Astrocyte (in vitro differentiated cells and primary cell): ENCODE data around the gene CORO2B. TPM values are rescaled to one million over a fixed set of nuclear protein-coding genes. Genes with fewer than 3 reads are reported as not detected.

Experiments
- DNase-seq: peaks from one replicate; pipeline ENCODE4 v3.0.0-alpha.2; 2010; ENCODE audit warnings: low read depth
- FAIRE-seq: peaks from 2 replicates; lab custom pipeline; 2011; peaks lifted over from hg19 to GRCh38; lab: Jason Lieb, UNC
- H2AFZ ChIP-seq: 2 replicates; pipeline ENCODE4 v1.6.0; 2012; ENCODE audit warnings: low read depth, low read length, inconsistent platforms
- H3K27ac ChIP-seq: 2 replicates; pipeline ENCODE4 v1.5.1; 2011; ENCODE audit warnings: low read depth, low read length, inconsistent platforms
- H3K27me3 ChIP-seq: 2 replicates; pipeline ENCODE4 v1.6.0; 2011; ENCODE audit warnings: low read length, inconsistent platforms; ENCODE audit not compliant: insufficient read depth
- H3K36me3 ChIP-seq: 2 replicates; pipeline ENCODE4 v1.5.1; 2011; ENCODE audit warnings: low read length, inconsistent platforms; ENCODE audit not compliant: insufficient read depth
- H3K4me1 ChIP-seq: 2 replicates; pipeline ENCODE4 v1.5.1; 2011; ENCODE audit warnings: low read length, inconsistent platforms; ENCODE audit not compliant: insufficient read depth
- H3K4me2 ChIP-seq: 2 replicates; pipeline ENCODE4 v1.6.0; 2012; ENCODE audit warnings: low read length, inconsistent platforms
- H3K4me3 ChIP-seq: 2 replicates; pipeline ENCODE4 v1.5.1; 2011; ENCODE audit warnings: low read depth, mild to moderate bottlenecking, low read length, inconsistent platforms; ENCODE audit not compliant: insufficient read depth
- H3K79me2 ChIP-seq: 2 replicates; pipeline ENCODE4 v1.6.0; 2012; ENCODE audit warnings: mild to moderate bottlenecking, low read length, inconsistent platforms; ENCODE audit not compliant: insufficient read depth
- H3K9ac ChIP-seq: 2 replicates; pipeline ENCODE4 v1.6.0; 2012; ENCODE audit warnings: mild to moderate bottlenecking, low read length, inconsistent platforms
- H3K9me3 ChIP-seq: 2 replicates; pipeline ENCODE4 v1.5.1; 2012; ENCODE audit warnings: low read depth, mild to moderate bottlenecking, low read length, inconsistent platforms; ENCODE audit not compliant: insufficient read depth
- H4K20me1 ChIP-seq: 2 replicates; pipeline ENCODE4 v1.6.0; 2012; ENCODE audit warnings: low read length, inconsistent platforms; ENCODE audit not compliant: insufficient read depth
- H3K27ac Mint-ChIP-seq: one replicate; pipeline ENCODE4 v1.8.0; 2021; ENCODE audit warnings: mild to moderate bottlenecking, mixed read lengths; ENCODE audit not compliant: unreplicated experiment
- H3K27me3 Mint-ChIP-seq: one replicate; pipeline ENCODE4 v1.8.0; 2021; ENCODE audit warnings: low read depth, mixed read lengths; ENCODE audit not compliant: unreplicated experiment
- H3K36me3 Mint-ChIP-seq: one replicate; pipeline ENCODE4 v1.8.0; 2021; ENCODE audit warnings: low read depth, mixed read lengths; ENCODE audit not compliant: unreplicated experiment
- H3K4me1 Mint-ChIP-seq: one replicate; pipeline ENCODE4 v1.8.0; 2021; ENCODE audit warnings: low read depth, mixed read lengths; ENCODE audit not compliant: unreplicated experiment
- H3K4me3 Mint-ChIP-seq: one replicate; pipeline ENCODE4 v1.8.0; 2021; ENCODE audit warnings: mild to moderate bottlenecking, moderate library complexity, mixed read lengths; ENCODE audit not compliant: unreplicated experiment
- H3K9me3 Mint-ChIP-seq: one replicate; pipeline ENCODE4 v1.8.0; 2021; ENCODE audit warnings: mild to moderate bottlenecking, mixed read lengths; ENCODE audit not compliant: unreplicated experiment
- EZH2 ChIP-seq: IDR thresholded peaks from 2 replicates; pipeline ENCODE4 v1.6.1; 2012; ENCODE audit warnings: mild to moderate bottlenecking, low read length, inconsistent platforms; ENCODE audit not compliant: insufficient read depth
- total RNA-seq: library from RNA; stranded (reverse); gene quantifications from 2 replicates; pipeline ENCODE4 v1.2.1, GENCODE V29; 2021
- TF ChIP-seq, protein P1 (sequence below): IDR thresholded peaks from 2 replicates; pipeline ENCODE4 v1.5.1; 2011; ENCODE audit warnings: low read depth, mild to moderate bottlenecking, inconsistent platforms, low read length, moderate library complexity; ENCODE audit not compliant: insufficient read depth

CORO2B gene
- total RNA-seq, 1 donor from 2014 or later: 7.4 TPM

DNA sequence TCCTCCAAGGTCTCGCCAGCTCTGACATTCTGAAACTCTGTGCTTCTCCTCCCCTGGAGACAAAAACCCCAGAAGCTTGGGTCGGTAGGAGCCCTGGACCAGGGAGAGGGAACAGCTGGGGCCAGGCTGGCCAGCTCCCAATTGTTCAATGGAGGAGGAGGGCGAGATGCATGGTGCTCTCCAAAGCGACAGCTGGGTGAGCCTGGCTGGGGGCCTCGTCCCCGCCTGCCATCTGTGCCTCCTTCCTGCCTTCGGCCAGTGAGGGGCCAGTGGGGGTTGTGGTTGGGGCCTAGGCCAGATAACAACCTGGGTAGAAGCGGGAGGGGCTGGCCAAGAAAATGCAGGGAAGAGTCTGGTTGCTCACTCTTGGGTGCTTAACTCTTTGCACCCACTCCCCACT lies 79.4 kb downstream of the CORO2B start:
- DNase-seq (no peak), FAIRE-seq (no peak)
- no peak overlapping the region for H3K4me2 ChIP-seq
- H3K79me2 ChIP-seq: no peaks in the 10 kb centered on the region
- no peak overlapping the region for H3K9ac ChIP-seq
- H4K20me1 ChIP-seq: no peaks in the 10 kb centered on the region
- no peak overlapping the region for H2AFZ ChIP-seq
- H3K4me3 ChIP-seq: no peak overlapping the region
- H3K36me3 ChIP-seq: no peaks in the 10 kb centered on the region
- no peaks in the 10 kb centered on the region for H3K9me3 ChIP-seq
- no peak overlapping the region for H3K27ac Mint-ChIP-seq
- TF ChIP-seq, protein P1, sequence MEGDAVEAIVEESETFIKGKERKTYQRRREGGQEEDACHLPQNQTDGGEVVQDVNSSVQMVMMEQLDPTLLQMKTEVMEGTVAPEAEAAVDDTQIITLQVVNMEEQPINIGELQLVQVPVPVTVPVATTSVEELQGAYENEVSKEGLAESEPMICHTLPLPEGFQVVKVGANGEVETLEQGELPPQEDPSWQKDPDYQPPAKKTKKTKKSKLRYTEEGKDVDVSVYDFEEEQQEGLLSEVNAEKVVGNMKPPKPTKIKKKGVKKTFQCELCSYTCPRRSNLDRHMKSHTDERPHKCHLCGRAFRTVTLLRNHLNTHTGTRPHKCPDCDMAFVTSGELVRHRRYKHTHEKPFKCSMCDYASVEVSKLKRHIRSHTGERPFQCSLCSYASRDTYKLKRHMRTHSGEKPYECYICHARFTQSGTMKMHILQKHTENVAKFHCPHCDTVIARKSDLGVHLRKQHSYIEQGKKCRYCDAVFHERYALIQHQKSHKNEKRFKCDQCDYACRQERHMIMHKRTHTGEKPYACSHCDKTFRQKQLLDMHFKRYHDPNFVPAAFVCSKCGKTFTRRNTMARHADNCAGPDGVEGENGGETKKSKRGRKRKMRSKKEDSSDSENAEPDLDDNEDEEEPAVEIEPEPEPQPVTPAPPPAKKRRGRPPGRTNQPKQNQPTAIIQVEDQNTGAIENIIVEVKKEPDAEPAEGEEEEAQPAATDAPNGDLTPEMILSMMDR: no peak
- TF ChIP-seq EZH2: no peak
- no peaks in the 10 kb centered on the region for H3K9me3 Mint-ChIP-seq
- no peak overlapping the region for H3K4me3 Mint-ChIP-seq
- H3K27me3 Mint-ChIP-seq: peaks cover 2% of the 10 kb centered on the region
- no peak overlapping the region for H3K27ac ChIP-seq
- no peaks in the 10 kb centered on the region for H3K4me1 ChIP-seq
- H3K4me1 Mint-ChIP-seq: peaks cover 2% of the 10 kb centered on the region
- H3K27me3 ChIP-seq: no peaks in the 10 kb centered on the region
- peaks cover 2% of the 10 kb centered on the region for H3K36me3 Mint-ChIP-seq

DNA sequence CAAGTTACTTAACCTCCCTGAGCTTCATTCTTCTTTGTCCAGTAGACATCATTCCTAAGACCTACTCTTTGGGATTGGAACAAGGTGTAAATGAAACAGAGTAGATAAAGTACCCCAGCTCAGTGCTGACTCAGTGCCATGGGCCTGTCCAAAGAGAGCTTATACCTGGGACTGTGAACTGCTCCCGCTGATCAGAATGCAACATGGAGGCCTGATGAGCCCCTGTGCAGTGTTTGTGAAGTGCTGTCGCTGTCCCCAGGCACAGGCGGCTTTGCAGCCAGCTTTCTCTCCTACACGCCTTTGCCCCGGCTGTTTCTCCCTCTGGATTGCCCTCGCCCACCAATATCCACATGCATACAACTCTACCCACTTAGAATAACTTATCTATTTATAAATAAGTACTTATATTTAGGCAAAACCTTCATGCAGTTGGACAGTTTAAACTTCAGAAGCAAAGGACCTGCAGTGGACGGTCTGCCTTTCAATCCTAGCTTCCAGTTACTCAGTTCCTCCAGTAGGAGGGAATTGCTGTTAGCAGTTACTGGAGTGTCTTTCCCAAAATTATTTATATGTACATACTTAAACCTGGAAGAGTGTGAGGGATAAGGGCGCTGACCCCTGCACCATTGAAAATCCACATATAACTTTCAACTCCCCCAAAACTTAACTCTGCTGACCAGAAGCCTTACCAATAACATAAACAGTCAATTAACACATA lies 80.0 kb downstream of the CORO2B start:
- Histone ChIP-seq H4K20me1 (no peaks in the 10 kb centered on the region), H3K27me3 (no peaks in the 10 kb centered on the region), H3K27ac (no peak overlapping the region), H3K9me3 (no peaks in the 10 kb centered on the region), H3K4me2 (no peak overlapping the region), H3K36me3 (no peaks in the 10 kb centered on the region), H2AFZ (no peak overlapping the region), H3K4me3 (no peak overlapping the region), H3K9ac (no peak overlapping the region), H3K4me1 (no peaks in the 10 kb centered on the region), H3K79me2 (no peaks in the 10 kb centered on the region)
- DNase-seq (no peak), FAIRE-seq (no peak)
- Mint-ChIP-seq H3K27ac (no peak overlapping the region), H3K36me3 (peaks cover 2% of the 10 kb centered on the region), H3K9me3 (no peaks in the 10 kb centered on the region), H3K4me1 (peaks cover 2% of the 10 kb centered on the region), H3K4me3 (no peak overlapping the region), H3K27me3 (peaks cover 2% of the 10 kb centered on the region)
- TF ChIP-seq, protein P1: no peak
- TF ChIP-seq EZH2: no peak

DNA sequence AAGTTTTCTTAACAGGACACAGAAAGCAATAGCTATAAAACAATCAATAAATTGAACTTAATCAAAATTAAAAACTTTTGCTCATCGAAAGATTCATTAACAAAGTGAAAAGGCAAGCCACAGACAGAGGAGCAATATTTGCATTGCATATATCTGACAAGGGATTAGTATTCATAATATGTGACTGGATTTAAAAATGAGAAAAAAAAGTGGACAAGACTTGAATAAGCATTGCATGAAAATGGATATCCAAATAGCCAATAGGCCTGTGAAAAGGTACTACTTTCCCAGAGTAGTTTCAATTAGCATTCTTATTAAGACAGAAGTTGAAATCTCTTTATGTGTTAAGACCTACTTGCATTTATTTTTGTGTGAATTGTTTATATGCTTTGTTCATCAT lies 84.7 kb downstream of the CORO2B start:
- H3K27me3 Mint-ChIP-seq: peaks cover 2% of the 10 kb centered on the region
- H3K27me3 ChIP-seq: no peaks in the 10 kb centered on the region
- H3K36me3 Mint-ChIP-seq: peaks cover 3% of the 10 kb centered on the region
- no peak overlapping the region for H3K27ac Mint-ChIP-seq
- H3K36me3 ChIP-seq: no peaks in the 10 kb centered on the region
- no peak overlapping the region for H3K4me3 Mint-ChIP-seq
- H3K79me2 ChIP-seq: no peaks in the 10 kb centered on the region
- H3K9me3 Mint-ChIP-seq: peaks cover 3% of the 10 kb centered on the region
- no peaks in the 10 kb centered on the region for H3K4me1 ChIP-seq
- DNase-seq: no peak
- no peak overlapping the region for H3K9ac ChIP-seq
- H3K4me1 Mint-ChIP-seq: peaks cover 4% of the 10 kb centered on the region
- TF ChIP-seq, protein P1: no peak
- TF ChIP-seq EZH2: no peak
- no peaks in the 10 kb centered on the region for H3K9me3 ChIP-seq
- no peak overlapping the region for H3K4me2 ChIP-seq
- no peak for FAIRE-seq
- no peak overlapping the region for H3K4me3 ChIP-seq
- H4K20me1 ChIP-seq: no peaks in the 10 kb centered on the region
- H2AFZ ChIP-seq: no peak overlapping the region
- H3K27ac ChIP-seq: no peak overlapping the region
